GM12891 (cell line): ENCODE measurements around the gene JPH3.

ENCODE experiments used
- DNase-seq: peaks from one replicate; pipeline ENCODE4 v3.0.0; 2011; ENCODE audit warnings: low spot score; ENCODE audit not compliant: insufficient read length
- FAIRE-seq: peaks from 2 replicates; lab custom pipeline; 2011; peaks lifted over from hg19 to GRCh38; lab: Jason Lieb, UNC
- PAX5 ChIP-seq: IDR thresholded peaks from 2 replicates; pipeline ENCODE4 v1.6.1; 2011; ENCODE audit warnings: low read length, moderate library complexity, mild to moderate bottlenecking; ENCODE audit not compliant: insufficient read depth, severe bottlenecking
- POLR2A ChIP-seq: IDR thresholded peaks from 2 replicates; pipeline ENCODE4 v1.6.1; 2011; ENCODE audit warnings: low read depth, low read length, control low read depth
- POLR2AphosphoS5 ChIP-seq: IDR thresholded peaks from 2 replicates; pipeline ENCODE4 v1.6.1; 2011; ENCODE audit warnings: low read depth, low read length, control low read depth
- POU2F2 ChIP-seq: IDR thresholded peaks from 2 replicates; pipeline ENCODE4 v1.6.1; 2011; ENCODE audit warnings: low read depth, mild to moderate bottlenecking, control low read depth, low read length, moderate library complexity
- SPI1 ChIP-seq: IDR thresholded peaks from 2 replicates; pipeline ENCODE4 v1.6.1; 2011; ENCODE audit warnings: low read depth, low read length, control low read depth
- TAF1 ChIP-seq: IDR thresholded peaks from 2 replicates; pipeline ENCODE4 v1.6.1; 2011; ENCODE audit warnings: low read depth, low read length, control low read depth

The JPH3 gene

DNA sequence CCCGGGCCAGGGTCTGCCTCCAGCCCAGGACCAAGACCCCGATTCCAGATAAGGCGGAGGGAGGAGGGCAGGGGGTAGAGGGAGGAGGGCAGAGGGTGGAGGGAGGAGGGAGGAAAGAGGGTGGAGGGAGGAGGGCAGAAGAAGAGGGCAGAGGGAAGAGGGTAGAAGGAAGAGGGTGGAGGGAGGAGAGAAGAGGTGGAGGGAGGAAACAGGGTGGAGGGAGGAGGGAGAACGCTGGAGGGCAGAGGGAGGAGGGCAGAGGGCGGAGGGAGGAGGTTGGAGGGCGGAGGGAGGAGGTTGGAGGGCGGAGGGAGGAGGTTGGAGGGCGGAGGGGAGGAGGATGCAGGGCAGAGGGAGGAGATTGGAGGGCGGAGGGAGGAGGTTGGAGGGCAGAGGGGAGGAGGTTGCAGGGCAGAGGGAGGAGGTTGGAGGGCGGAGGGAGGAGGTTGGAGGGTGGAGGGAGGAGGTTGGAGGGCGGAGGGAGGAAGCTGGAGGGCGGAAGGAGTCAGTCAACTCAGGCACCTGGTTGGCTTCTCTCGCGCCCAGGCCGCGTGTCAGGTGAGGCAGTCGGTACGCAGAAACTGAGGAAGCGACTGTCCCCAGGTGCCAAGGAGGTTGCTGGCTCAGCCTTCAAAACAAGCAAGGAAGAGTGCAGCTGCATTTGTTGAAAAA lies 98.2 kb downstream of the JPH3 start:
- no peak for TF ChIP-seq POLR2AphosphoS5
- TF ChIP-seq POU2F2: no peak
- no peak for TF ChIP-seq POLR2A
- no peak for TF ChIP-seq SPI1
- no peak for TF ChIP-seq PAX5
- no peak for TF ChIP-seq TAF1
- no peak for DNase-seq
- FAIRE-seq: no peak

DNA sequence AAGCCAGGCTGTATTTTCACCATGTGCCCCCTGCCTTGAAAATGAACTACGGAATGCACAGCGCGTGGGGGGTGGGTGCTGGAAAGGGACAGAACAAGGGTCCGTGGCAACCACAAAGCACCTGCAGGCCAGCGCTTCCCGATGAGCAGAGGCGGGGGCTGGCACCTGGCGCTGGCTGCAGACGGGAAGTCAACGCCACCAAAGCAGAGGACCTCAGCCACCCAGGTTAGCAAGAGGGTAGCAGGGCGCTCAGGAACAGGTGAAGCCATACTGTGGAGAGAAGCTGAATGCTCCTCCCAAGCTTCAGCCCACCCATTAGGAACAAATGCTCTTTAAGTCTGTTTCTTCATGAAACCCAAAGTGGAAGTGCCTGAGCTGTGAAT lies 98.8 kb downstream of the JPH3 start:
- no peak for DNase-seq
- TF ChIP-seq PAX5 (no peak), POLR2AphosphoS5 (no peak), TAF1 (no peak), SPI1 (0 out of 2 replicates have a peak, but pooled peaks have one; percentile 10), POU2F2 (no peak), POLR2A (no peak)
- no peak for FAIRE-seq

DNA sequence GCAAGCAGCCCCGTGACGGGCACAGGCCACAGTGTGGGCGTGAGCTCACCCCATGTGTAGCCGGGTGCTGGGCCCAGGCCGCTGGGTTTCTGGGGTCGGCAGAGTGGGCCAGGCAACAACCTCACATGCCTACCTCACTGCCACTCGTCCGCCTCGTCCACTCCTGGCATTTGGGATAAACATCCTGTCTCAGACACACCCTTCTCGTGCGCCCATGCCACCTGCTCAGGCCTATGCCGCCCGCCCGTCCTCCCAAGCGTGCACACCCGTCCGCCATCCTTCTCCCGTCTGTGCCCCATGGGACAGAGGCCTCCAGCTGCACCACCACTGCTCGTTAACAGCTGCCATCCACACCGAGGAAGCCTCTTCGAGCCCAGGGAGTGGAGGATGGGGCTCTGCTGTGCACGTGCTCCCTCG lies 99.2 kb downstream of the JPH3 start:
- no peak for DNase-seq
- no peak for TF ChIP-seq POLR2A
- no peak for TF ChIP-seq PAX5
- TF ChIP-seq SPI1: no peak
- TF ChIP-seq POU2F2: no peak
- TF ChIP-seq TAF1: no peak
- no peak for TF ChIP-seq POLR2AphosphoS5
- no peak for FAIRE-seq

DNA sequence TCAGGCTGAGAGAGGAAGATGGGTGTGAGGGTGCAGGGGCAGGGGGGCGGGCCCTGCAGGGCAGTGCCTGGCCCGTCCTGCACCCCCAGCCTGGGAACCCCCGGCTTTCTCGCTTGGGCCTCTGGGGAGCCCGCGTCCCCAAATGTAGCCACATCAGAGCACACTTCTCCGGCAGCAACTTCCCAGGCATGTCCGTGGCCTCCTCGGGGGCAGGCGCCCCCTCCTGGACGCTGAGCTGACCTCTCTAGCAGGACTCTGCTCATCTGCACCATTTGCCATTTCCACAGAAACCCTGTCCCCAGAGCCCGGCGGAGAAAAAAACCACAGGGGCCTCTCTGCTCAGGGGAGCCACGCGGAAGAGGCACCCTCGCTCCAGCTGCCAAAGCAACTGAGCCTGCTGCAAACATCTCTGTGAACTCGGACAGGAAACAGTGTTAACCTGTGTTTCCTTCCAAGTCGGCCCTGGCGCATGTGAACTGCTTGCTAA lies 100.1 kb downstream of the JPH3 start:
- no peak for TF ChIP-seq TAF1
- TF ChIP-seq POU2F2: peak; percentile 42; the same call in 1 of the 2 replicates
- peak; percentile 98 for FAIRE-seq

DNA sequence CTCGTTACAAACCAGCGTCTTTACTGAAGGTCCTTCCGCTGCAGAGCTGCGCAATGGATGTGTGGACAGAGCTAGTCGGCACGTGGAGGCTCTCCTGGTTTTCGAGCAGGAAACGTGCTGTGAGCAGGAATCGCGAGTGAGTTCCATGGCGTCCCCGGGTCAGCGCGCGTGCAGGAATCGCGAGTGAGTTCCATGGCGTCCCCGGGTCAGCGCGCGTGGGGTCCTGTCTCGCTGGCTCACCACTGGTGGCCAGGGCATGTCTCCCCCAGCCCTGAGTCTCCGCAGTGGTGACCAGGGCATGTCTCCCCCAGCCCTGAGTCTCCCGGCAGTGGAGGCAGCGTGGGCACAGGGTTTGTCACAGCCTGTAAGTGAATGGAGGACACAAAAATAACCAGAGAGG lies 100.8 kb downstream of the JPH3 start:
- TF ChIP-seq PAX5 (no peak), POU2F2 (no peak)
- no peak for DNase-seq
- FAIRE-seq: no peak

More for the DNA sequence above, 100.1 kb downstream of the JPH3 start:
- DNase-seq: peak; percentile 86

DNA sequence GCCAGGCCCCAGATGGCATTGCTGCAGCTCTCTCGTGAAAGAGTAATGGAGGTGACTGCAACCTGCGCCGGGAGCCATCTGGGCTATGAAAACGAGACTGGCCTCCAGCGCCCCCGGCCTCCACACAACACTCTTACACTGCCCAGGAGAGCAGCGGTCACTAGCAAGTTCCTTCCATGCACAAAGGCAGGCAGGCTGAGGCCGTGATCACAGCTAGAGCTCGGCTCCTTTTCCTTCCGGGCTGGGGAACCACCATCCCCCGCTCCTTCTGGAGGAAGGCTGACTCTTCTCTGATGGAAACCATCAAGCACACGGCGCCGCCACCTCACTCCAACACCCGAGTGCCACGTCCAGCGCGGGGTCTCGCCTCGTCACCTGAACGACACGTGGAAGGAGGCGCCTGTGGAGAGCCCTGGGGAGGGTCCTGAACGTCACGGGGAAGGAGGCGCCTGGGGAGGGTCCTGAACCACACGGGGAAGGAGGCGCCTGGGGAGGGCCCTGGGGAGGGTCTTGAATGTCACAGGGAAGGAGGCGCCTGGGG lies 101.6 kb downstream of the JPH3 start:
- TF ChIP-seq POU2F2 (no peak), TAF1 (no peak), POLR2AphosphoS5 (no peak), SPI1 (no peak), POLR2A (no peak), PAX5 (no peak)
- no peak for DNase-seq
- peak; percentile 20 for FAIRE-seq

DNA sequence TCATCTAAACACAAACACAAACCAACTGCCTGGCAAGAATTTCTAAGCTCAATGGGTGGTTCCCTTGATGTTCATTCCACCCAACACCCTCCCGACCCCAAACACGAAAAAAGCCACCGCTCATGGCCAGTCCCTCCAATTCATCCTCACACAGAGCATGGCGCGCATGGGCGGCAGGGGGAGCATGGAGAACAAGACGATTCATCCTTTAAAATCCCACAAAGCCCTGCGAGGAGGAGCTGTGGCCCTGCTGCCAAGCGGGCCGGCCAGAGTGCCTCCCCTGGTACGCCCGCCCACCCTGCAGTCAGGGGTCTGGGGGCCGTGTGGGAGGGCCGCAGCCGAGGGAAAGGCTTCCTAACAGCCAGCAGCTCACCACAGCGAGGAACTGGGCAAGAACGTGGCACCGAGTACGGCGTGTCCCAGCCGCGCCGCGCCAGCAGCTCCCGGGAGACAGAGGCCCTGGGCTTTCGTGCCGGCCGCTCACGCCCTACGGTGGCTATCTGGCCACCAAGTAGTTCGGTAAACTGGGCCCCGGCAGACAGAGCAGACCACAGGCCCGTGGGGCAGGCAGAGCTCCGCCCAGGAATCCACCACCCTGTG lies 102.5 kb downstream of the JPH3 start:
- TF ChIP-seq POLR2AphosphoS5: no peak
- DNase-seq: no peak
- no peak for FAIRE-seq

DNA sequence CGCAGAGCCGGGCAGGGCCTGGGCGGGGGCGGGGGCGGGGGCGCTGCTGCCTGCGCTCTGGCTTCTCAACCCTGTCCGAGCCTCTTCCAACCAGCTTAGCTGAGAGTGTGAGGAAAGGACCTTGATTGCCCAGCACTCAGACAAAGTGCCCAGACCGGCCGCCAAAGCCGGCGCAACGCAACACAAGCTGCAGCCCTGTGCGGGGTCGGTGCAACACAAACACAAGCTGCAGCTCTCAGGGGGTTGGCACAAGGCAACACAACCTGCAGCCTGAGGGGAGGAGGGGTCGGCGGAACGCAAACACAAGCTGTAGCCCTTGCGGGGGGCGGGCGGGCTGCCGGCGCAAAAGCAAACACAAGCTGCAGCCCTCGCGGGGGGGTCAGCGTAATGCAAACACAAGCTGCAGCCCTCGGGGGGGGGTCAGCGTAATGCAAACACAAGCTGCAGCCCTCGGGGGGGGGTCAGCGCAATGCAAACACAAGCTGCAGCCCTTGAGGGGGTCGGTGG lies 103.5 kb downstream of the JPH3 start:
- no peak for DNase-seq
- no peak for FAIRE-seq
- TF ChIP-seq PAX5 (no peak), POLR2AphosphoS5 (no peak), SPI1 (no peak), POU2F2 (no peak), POLR2A (no peak), TAF1 (no peak)

DNA sequence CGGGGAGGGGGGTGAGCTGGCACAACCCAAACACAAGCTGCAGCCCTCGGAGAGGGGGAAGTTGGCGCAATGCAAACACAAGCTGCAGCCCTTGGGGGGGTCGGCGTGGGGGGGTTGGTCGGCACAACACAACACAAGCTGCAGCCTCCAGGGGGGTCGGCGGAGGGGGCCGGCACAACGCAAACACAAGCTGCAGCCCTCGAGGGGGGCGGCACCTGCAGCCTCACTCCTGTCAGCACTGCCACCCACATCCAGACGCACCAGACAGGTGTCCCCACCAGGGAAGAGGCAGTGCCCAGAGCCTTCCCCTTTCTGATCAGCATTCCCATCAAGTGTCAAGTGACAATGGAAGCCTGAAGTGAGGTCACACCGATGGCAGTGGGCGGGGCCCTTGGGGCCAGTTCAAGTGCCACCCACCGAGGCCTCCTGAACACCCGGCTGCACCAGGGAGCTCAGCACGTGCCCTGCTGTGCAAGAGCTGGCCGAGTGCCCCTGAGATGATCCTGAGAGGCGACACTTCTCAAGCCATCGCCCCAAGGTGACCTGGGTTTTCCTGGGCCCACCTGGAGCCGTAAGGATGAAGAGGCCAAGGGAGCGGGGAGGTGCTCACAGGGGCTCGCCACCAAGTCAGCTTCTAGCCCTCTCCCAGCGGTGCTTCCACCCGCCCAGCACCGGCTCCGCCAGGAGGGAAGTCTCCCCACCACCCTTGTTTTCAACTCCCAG lies 104.1 kb downstream of the JPH3 start:
- TF ChIP-seq SPI1 (no peak), PAX5 (no peak), POU2F2 (no peak), POLR2AphosphoS5 (no peak), POLR2A (no peak), TAF1 (no peak)
- FAIRE-seq (no peak), DNase-seq (no peak)

DNA sequence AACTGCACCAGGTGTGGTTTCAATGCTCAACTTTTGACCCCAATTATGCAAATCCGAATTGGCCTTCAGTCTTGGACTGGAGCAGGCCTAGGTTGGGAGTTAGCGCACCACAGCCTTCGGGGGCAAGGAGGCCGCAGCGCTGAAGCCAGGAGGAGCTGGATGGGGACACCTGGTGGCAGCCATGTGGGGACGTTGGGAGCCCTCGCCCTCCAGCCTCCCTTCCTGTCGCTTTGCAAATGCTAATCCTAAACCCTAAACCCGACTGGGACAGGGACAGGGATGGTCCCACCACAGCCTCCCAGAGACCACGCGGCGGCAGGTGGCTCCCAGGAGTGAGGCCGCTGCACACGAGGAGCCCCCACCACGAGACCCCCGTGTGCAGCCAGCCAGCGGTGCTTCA lies 104.8 kb downstream of the JPH3 start:
- TF ChIP-seq PAX5: no peak
- TF ChIP-seq TAF1: no peak
- no peak for TF ChIP-seq POLR2A
- TF ChIP-seq SPI1: no peak
- TF ChIP-seq POU2F2: no peak
- no peak for TF ChIP-seq POLR2AphosphoS5
- FAIRE-seq (no peak), DNase-seq (no peak)
